ENCODE data around the gene MCF2L2. TPM values are rescaled to one million over a fixed set of nuclear protein-coding genes. Genes with fewer than 3 reads are reported as not detected.

Gene MCF2L2
- total RNA-seq, 1 experiment from 2014 or later: 3.9 TPM

DNA sequence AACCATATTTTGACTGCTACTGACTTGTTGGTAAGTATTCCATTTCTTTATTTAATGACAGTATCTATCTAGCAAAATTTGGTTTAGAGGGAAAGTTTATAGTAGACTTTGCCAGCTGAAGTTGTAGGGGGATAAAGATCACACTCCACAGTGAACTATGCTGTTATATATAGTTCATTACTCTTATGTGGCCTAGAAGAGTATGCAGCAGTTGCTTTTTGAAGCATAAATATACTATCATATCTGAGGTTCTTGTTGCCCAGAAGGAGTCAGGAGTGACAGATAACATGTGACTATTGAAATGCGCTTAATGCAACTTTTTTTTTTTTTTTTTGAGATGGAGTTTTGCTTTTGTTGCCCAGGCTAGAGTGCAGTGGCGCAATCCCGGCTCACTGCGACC lies 25.6 kb upstream of the MCF2L2 start:
- Mint-ChIP-seq H3K9me3 (ENCODE audit: unreplicated experiment) (no peaks in the 10 kb centered on the region), H3K4me1 (ENCODE audit: low read depth, unreplicated experiment) (no peaks in the 10 kb centered on the region), H3K4me3 (ENCODE audit: unreplicated experiment) (no peak overlapping the region), H3K27ac (ENCODE audit: unreplicated experiment) (no peak overlapping the region), H3K27me3 (ENCODE audit: insufficient read depth, unreplicated experiment) (no peaks in the 10 kb centered on the region), H3K36me3 (ENCODE audit: insufficient read depth, unreplicated experiment) (peaks cover 15% of the 10 kb centered on the region)
- H3K36me3 ChIP-seq (ENCODE audit: control insufficient read depth, insufficient read depth, low read length): no peaks in the 10 kb centered on the region
- H3K4me3 ChIP-seq (ENCODE audit: low read depth, low read length): no peak overlapping the region
- ChIA-PET POLR2A (no interaction called here), CTCF (no interaction called here)
- intact Hi-C loops (cut with micrococcal nuclease; ENCODE audit: unreplicated experiment): no loop called here
- no peak for DNase-seq
- BruUV-seq (replicated peaks): no TSS peak
- no peaks in the 10 kb centered on the region for H3K9me3 ChIP-seq
- TF ChIP-seq, protein P1, sequence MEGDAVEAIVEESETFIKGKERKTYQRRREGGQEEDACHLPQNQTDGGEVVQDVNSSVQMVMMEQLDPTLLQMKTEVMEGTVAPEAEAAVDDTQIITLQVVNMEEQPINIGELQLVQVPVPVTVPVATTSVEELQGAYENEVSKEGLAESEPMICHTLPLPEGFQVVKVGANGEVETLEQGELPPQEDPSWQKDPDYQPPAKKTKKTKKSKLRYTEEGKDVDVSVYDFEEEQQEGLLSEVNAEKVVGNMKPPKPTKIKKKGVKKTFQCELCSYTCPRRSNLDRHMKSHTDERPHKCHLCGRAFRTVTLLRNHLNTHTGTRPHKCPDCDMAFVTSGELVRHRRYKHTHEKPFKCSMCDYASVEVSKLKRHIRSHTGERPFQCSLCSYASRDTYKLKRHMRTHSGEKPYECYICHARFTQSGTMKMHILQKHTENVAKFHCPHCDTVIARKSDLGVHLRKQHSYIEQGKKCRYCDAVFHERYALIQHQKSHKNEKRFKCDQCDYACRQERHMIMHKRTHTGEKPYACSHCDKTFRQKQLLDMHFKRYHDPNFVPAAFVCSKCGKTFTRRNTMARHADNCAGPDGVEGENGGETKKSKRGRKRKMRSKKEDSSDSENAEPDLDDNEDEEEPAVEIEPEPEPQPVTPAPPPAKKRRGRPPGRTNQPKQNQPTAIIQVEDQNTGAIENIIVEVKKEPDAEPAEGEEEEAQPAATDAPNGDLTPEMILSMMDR (IDR thresholded peaks at IDR 0.05; ENCODE audit: insufficient read depth in 1 of 2, low read depth in 1 of 2, low read length in 1 of 2, severe bottlenecking in 1 of 2, unreplicated experiment in 1 of 2): no peak
- H3K4me1 ChIP-seq: no peaks in the 10 kb centered on the region
- H3K27me3 ChIP-seq (replicated peaks; ENCODE audit: control insufficient read depth, insufficient read depth, low read length): no peaks in the 10 kb centered on the region

DNA sequence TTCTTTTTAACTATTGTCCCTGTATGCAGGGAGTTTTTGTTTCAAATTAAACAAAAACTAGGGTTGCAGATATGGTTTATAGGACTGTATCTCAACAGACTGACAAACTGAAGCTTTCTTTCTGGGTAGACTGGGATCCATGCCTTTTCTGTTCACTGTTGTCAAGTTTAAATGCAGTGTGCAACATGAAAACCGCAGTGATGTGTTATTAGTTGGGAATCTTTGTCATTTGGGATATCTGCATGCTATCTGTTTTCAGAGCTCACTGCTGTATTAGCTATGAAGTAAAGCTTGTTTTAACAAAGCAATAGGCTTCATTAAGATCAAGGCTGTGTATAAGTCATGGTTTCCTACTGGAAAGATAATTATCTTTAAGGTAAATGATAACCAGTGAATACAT lies 21.4 kb upstream of the MCF2L2 start:
- intact Hi-C loops (cut with micrococcal nuclease; ENCODE audit: unreplicated experiment): loop anchor here (5.0 kb wide), 1 partner anchor 57 kb away; no protein-coding TSS in a partner anchor
- ChIA-PET POLR2A (interaction anchor here (0.6 kb wide), 1 partner anchor 248 kb away, joined by 4 read pairs; the partner anchor contains the start of gene YEATS2), CTCF (interaction anchor here (1.5 kb wide), 1 partner anchor 16 kb away, joined by 3 read pairs; no protein-coding TSS in a partner anchor)
- peaks cover 13% of the 10 kb centered on the region for H3K4me1 Mint-ChIP-seq (ENCODE audit: low read depth, unreplicated experiment)
- H3K4me3 ChIP-seq (ENCODE audit: low read depth, low read length): no peak overlapping the region
- DNase-seq: no peak
- H3K36me3 ChIP-seq (ENCODE audit: control insufficient read depth, insufficient read depth, low read length): no peaks in the 10 kb centered on the region
- no peaks in the 10 kb centered on the region for H3K27me3 Mint-ChIP-seq (ENCODE audit: insufficient read depth, unreplicated experiment)
- no peaks in the 10 kb centered on the region for H3K4me1 ChIP-seq
- H3K9me3 ChIP-seq: no peaks in the 10 kb centered on the region
- TF ChIP-seq, protein P1 (IDR thresholded peaks at IDR 0.05; ENCODE audit: insufficient read depth in 1 of 2, low read depth in 1 of 2, low read length in 1 of 2, severe bottlenecking in 1 of 2, unreplicated experiment in 1 of 2): no peak
- no peak overlapping the region for H3K27ac Mint-ChIP-seq (ENCODE audit: unreplicated experiment)
- no TSS peak for BruUV-seq (replicated peaks)
- H3K36me3 Mint-ChIP-seq (ENCODE audit: insufficient read depth, unreplicated experiment): peaks cover 16% of the 10 kb centered on the region
- no peaks in the 10 kb centered on the region for H3K27me3 ChIP-seq (replicated peaks; ENCODE audit: control insufficient read depth, insufficient read depth, low read length)
- H3K9me3 Mint-ChIP-seq (ENCODE audit: unreplicated experiment): no peaks in the 10 kb centered on the region
- no peak overlapping the region for H3K4me3 Mint-ChIP-seq (ENCODE audit: unreplicated experiment)

DNA sequence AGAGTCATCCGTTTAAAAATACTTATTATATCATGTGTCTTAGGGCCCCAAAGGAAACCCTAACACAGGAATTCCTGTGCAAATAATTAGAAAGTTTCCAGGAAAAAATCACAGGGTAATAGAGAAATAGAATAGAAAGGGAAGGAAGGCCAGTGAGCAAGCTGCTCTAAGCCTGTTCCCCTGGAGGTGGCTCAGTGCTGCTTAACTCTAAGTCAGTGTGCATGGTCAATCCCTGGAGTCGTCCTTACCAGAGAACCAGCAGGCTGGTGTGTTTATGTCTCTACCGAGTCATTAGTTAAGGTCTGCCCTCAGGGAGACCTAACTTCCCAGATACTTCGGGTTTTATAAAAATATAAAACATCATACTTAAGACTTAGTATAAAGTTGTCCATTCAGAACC lies 21.0 kb upstream of the MCF2L2 start:
- BruUV-seq (replicated peaks): no TSS peak
- no peak overlapping the region for H3K4me3 ChIP-seq (ENCODE audit: low read depth, low read length)
- H3K9me3 ChIP-seq: peaks cover 2% of the 10 kb centered on the region; the same call in 1 of the 2 replicates
- no peaks in the 10 kb centered on the region for H3K27me3 ChIP-seq (replicated peaks; ENCODE audit: control insufficient read depth, insufficient read depth, low read length)
- intact Hi-C loops (cut with micrococcal nuclease; ENCODE audit: unreplicated experiment): loop anchor here (5.0 kb wide), 1 partner anchor 57 kb away; no protein-coding TSS in a partner anchor
- ChIA-PET CTCF (interaction anchor here (1.5 kb wide), 1 partner anchor 15 kb away, joined by 3 read pairs; no protein-coding TSS in a partner anchor), POLR2A (interaction anchor here (0.6 kb wide), 1 partner anchor 248 kb away, joined by 4 read pairs; the partner anchor contains the start of gene YEATS2)
- Mint-ChIP-seq H3K27me3 (ENCODE audit: insufficient read depth, unreplicated experiment) (no peaks in the 10 kb centered on the region), H3K4me3 (ENCODE audit: unreplicated experiment) (no peak overlapping the region), H3K27ac (ENCODE audit: unreplicated experiment) (no peak overlapping the region), H3K36me3 (ENCODE audit: insufficient read depth, unreplicated experiment) (peaks cover 14% of the 10 kb centered on the region), H3K4me1 (ENCODE audit: low read depth, unreplicated experiment) (peaks cover 13% of the 10 kb centered on the region), H3K9me3 (ENCODE audit: unreplicated experiment) (peaks cover 3% of the 10 kb centered on the region)
- H3K4me1 ChIP-seq: no peaks in the 10 kb centered on the region
- DNase-seq: no peak
- no peaks in the 10 kb centered on the region for H3K36me3 ChIP-seq (ENCODE audit: control insufficient read depth, insufficient read depth, low read length)
- TF ChIP-seq, protein P1 (IDR thresholded peaks at IDR 0.05; ENCODE audit: insufficient read depth in 1 of 2, low read depth in 1 of 2, low read length in 1 of 2, severe bottlenecking in 1 of 2, unreplicated experiment in 1 of 2): no peak

Data from Caco-2 (cell line).